Esophagus squamous epithelium (tissue), 4 donors: Measurements from ENCODE around the gene NR1D1.

Experiments used
- CTCF ChIP-seq, 6 experiments: fragments of 450-650 bp in 4 of 6; fragments of 200-600 bp in 2 of 6; sonication (generic) in 2 of 6; IDR thresholded peaks; one replicate each; pipeline ENCODE4 v1.5.1; 2016 to 2019; ENCODE audit warnings: antibody characterized with exemption in 6 of 6, mild to moderate bottlenecking in 4 of 6, moderate library complexity in 4 of 6
- POLR2A ChIP-seq, 4 donors: fragments of 450-650 bp; IDR thresholded peaks; one replicate each; pipeline ENCODE4 v1.6.1; 2017; ENCODE audit warnings: antibody characterized with exemption in 4 of 4, mild to moderate bottlenecking in 4 of 4, moderate library complexity in 3 of 4

DNA sequence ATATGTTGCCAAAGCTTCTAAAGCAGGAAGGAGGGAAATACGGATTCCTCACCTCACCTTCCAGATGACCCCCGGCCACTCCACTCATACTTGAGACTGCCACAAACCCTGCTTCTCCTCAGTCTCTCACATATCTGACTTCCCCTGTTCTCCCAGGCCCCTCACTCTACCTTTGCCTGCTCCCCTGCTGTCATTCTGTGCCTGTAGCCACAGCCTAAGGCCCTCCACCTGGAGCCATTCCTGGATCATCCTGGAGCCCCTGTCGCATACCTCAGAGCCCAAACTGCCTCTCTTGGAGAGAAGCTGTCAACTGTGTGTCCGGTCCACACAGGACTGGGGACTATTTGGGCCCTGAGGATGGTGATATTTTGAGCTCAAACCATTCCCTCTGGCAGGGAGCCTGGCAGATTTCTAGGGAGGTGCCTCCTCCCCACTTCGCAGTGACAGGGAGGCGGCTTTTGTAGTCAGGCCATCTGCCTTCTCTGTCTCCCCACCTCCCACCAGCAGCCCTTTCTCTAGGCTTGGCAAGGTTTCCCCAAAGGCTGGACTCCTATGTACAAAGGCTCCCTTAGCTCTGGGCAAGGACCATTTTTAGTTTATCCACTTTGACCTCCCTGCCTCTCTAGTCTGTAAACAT, 43.9 kb downstream of the NR1D1 start:
- TF ChIP-seq CTCF (IDR thresholded peaks at IDR 0.05) (no peak), POLR2A (IDR thresholded peaks at IDR 0.05) (no peak)
